IPS DF 6.9 (cell line): ENCODE measurements around the gene FANK1.

ENCODE experiments used
- DNase-seq: peaks from one replicate; pipeline ENCODE4 v3.0.0-alpha.2; 2013; ENCODE audit warnings: low read depth, low spot score
- H3K27ac ChIP-seq: one replicate; pipeline ENCODE4 v1.5.1; 2013; ENCODE audit warnings: low read length, control low read depth
- H3K27me3 ChIP-seq: 2 replicates; pipeline ENCODE4 v1.6.1; 2013; ENCODE audit warnings: mild to moderate bottlenecking, low read length; ENCODE audit not compliant: control insufficient read depth, insufficient read depth
- H3K36me3 ChIP-seq: 2 replicates; pipeline ENCODE4 v1.6.1; 2013; ENCODE audit warnings: low read length; ENCODE audit not compliant: control insufficient read depth, insufficient read depth
- H3K4me1 ChIP-seq: 2 replicates; pipeline ENCODE4 v1.6.1; 2013; ENCODE audit warnings: low read length; ENCODE audit not compliant: control insufficient read depth, insufficient read depth
- H3K4me3 ChIP-seq: 2 replicates; pipeline ENCODE4 v1.5.1; 2013; ENCODE audit warnings: mild to moderate bottlenecking, low read length
- H3K9me3 ChIP-seq: 2 replicates; pipeline ENCODE4 v1.6.1; 2013; ENCODE audit warnings: low read length, inconsistent platforms; ENCODE audit not compliant: control insufficient read depth, insufficient read depth
- WGBS: extraction: QIAGEN DNeasy Blood & Tissue Kit; methylation state at CpG from one replicate; pipeline ENCODE4 v1.1.7; 2013; ENCODE audit warnings: mixed read lengths, missing lambda C conversion rate; ENCODE audit not compliant: insufficient read length, insufficient coverage; 5-methylcytosine and 5-hydroxymethylcytosine counted together

The FANK1 gene

GRCh38 chr10:126021833-126022500 lies 125.6 kb downstream of the FANK1 start:
- H3K27ac ChIP-seq, result no peak overlapping the region
- H3K27me3 ChIP-seq, result no peaks in the 10 kb centered on the region
- no peaks in the 10 kb centered on the region for H3K4me1 ChIP-seq
- H3K9me3 ChIP-seq, result no peaks in the 10 kb centered on the region
- no CpG with 5 or more reads among the region's 5 CpGs for WGBS
- H3K36me3 ChIP-seq, result no peaks in the 10 kb centered on the region
- no peak for DNase-seq
- no peak overlapping the region for H3K4me3 ChIP-seq

GRCh38 chr10:126022841-126023240 lies 126.5 kb downstream of the FANK1 start:
- Histone ChIP-seq H3K27ac (no peak overlapping the region), H3K36me3 (no peaks in the 10 kb centered on the region), H3K4me1 (no peaks in the 10 kb centered on the region), H3K27me3 (no peaks in the 10 kb centered on the region), H3K4me3 (no peak overlapping the region), H3K9me3 (no peaks in the 10 kb centered on the region)
- no CpG with 5 or more reads among the region's 5 CpGs for WGBS
- DNase-seq, result no peak

GRCh38 chr10:126027692-126028091 lies 131.3 kb downstream of the FANK1 start:
- Histone ChIP-seq H3K27me3 (no peaks in the 10 kb centered on the region), H3K9me3 (no peaks in the 10 kb centered on the region), H3K4me1 (no peaks in the 10 kb centered on the region), H3K4me3 (no peak overlapping the region), H3K27ac (no peak overlapping the region), H3K36me3 (no peaks in the 10 kb centered on the region)
- no peak for DNase-seq
- no CpG with 5 or more reads among the region's 1 CpG for WGBS

- H3K27ac ChIP-seq, result no peak overlapping the region
- no peak overlapping the region for H3K4me3 ChIP-seq
- no peaks in the 10 kb centered on the region for H3K27me3 ChIP-seq
- no CpG with 5 or more reads among the region's 3 CpGs for WGBS
- DNase-seq, result no peak
- H3K36me3 ChIP-seq, result no peaks in the 10 kb centered on the region
- H3K4me1 ChIP-seq, result no peaks in the 10 kb centered on the region
- no peaks in the 10 kb centered on the region for H3K9me3 ChIP-seq
These were observed 133.6 kb downstream of the FANK1 start for GRCh38 chr10:126029999-126030398.

- Histone ChIP-seq H3K36me3 (no peaks in the 10 kb centered on the region), H3K4me1 (no peaks in the 10 kb centered on the region), H3K9me3 (no peaks in the 10 kb centered on the region), H3K27me3 (no peaks in the 10 kb centered on the region), H3K4me3 (no peak overlapping the region), H3K27ac (no peak overlapping the region)
- DNase-seq, result no peak
- WGBS, result no CpG with 5 or more reads among the region's 2 CpGs
These were observed 138.2 kb downstream of the FANK1 start for GRCh38 chr10:126034586-126034985.

GRCh38 chr10:126036515-126036914 lies 140.2 kb downstream of the FANK1 start:
- WGBS, result no CpG with 5 or more reads among the region's 5 CpGs
- no peak for DNase-seq
- H3K4me1 ChIP-seq, result no peaks in the 10 kb centered on the region
- no peaks in the 10 kb centered on the region for H3K27me3 ChIP-seq
- H3K36me3 ChIP-seq, result no peaks in the 10 kb centered on the region
- no peak overlapping the region for H3K27ac ChIP-seq
- no peak overlapping the region for H3K4me3 ChIP-seq
- H3K9me3 ChIP-seq, result no peaks in the 10 kb centered on the region

- H3K4me3 ChIP-seq, result no peak overlapping the region
- no peaks in the 10 kb centered on the region for H3K36me3 ChIP-seq
- H3K27me3 ChIP-seq, result no peaks in the 10 kb centered on the region
- no peaks in the 10 kb centered on the region for H3K9me3 ChIP-seq
- no peak overlapping the region for H3K27ac ChIP-seq
- WGBS, result no CpG with 5 or more reads among the region's 10 CpGs
- H3K4me1 ChIP-seq, result no peaks in the 10 kb centered on the region
- DNase-seq, result no peak
These were observed 141.6 kb downstream of the FANK1 start for GRCh38 chr10:126037946-126038345.

GRCh38 chr10:126041117-126041516 lies 144.8 kb downstream of the FANK1 start:
- no CpG with 5 or more reads among the region's 4 CpGs for WGBS

GRCh38 chr10:126041804-126042231 lies 145.5 kb downstream of the FANK1 start:
- no peak overlapping the region for H3K4me3 ChIP-seq
- no peaks in the 10 kb centered on the region for H3K36me3 ChIP-seq
- no peak overlapping the region for H3K27ac ChIP-seq
- no peak for DNase-seq
- WGBS, result no CpG with 5 or more reads among the region's 12 CpGs
- no peaks in the 10 kb centered on the region for H3K4me1 ChIP-seq
- no peaks in the 10 kb centered on the region for H3K9me3 ChIP-seq
- no peaks in the 10 kb centered on the region for H3K27me3 ChIP-seq

More at GRCh38 chr10:126041117-126041516, 144.8 kb downstream of the FANK1 start:
- Histone ChIP-seq H3K27ac (no peak overlapping the region), H3K4me1 (no peaks in the 10 kb centered on the region), H3K9me3 (no peaks in the 10 kb centered on the region), H3K4me3 (no peak overlapping the region), H3K36me3 (no peaks in the 10 kb centered on the region), H3K27me3 (no peaks in the 10 kb centered on the region)
- DNase-seq, result no peak

- no peaks in the 10 kb centered on the region for H3K27me3 ChIP-seq
- no peaks in the 10 kb centered on the region for H3K4me1 ChIP-seq
- H3K9me3 ChIP-seq, result no peaks in the 10 kb centered on the region
- H3K36me3 ChIP-seq, result no peaks in the 10 kb centered on the region
- DNase-seq, result no peak
- WGBS, result no CpG with 5 or more reads among the region's 4 CpGs
- no peak overlapping the region for H3K27ac ChIP-seq
- H3K4me3 ChIP-seq, result no peak overlapping the region
These were observed 146.0 kb downstream of the FANK1 start for GRCh38 chr10:126042354-126042753.

- no CpG with 5 or more reads among the region's 10 CpGs for WGBS
- Histone ChIP-seq H3K9me3 (no peaks in the 10 kb centered on the region), H3K36me3 (no peaks in the 10 kb centered on the region), H3K4me3 (no peak overlapping the region), H3K4me1 (no peaks in the 10 kb centered on the region), H3K27ac (no peak overlapping the region), H3K27me3 (no peaks in the 10 kb centered on the region)
- DNase-seq, result no peak
These were observed 146.5 kb downstream of the FANK1 start for GRCh38 chr10:126042906-126043305.
